NCI-H146 treated with DMSO at 0.1 percent for 48 hours (cell line): ENCODE data around the gene PRKAB1.
"Not testable (repeated sequence)": the region's sequence is repeated elsewhere in the genome, so short reads cannot be mapped to it uniquely, and the experiment has no call there.

Experiments used
- DNase-seq: peaks from one replicate; lab custom pipeline; 2025; ENCODE audit not compliant: unreplicated experiment; lab: John Stamatoyannopoulos, UW

PRKAB1 gene, protein sequence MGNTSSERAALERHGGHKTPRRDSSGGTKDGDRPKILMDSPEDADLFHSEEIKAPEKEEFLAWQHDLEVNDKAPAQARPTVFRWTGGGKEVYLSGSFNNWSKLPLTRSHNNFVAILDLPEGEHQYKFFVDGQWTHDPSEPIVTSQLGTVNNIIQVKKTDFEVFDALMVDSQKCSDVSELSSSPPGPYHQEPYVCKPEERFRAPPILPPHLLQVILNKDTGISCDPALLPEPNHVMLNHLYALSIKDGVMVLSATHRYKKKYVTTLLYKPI

DNA sequence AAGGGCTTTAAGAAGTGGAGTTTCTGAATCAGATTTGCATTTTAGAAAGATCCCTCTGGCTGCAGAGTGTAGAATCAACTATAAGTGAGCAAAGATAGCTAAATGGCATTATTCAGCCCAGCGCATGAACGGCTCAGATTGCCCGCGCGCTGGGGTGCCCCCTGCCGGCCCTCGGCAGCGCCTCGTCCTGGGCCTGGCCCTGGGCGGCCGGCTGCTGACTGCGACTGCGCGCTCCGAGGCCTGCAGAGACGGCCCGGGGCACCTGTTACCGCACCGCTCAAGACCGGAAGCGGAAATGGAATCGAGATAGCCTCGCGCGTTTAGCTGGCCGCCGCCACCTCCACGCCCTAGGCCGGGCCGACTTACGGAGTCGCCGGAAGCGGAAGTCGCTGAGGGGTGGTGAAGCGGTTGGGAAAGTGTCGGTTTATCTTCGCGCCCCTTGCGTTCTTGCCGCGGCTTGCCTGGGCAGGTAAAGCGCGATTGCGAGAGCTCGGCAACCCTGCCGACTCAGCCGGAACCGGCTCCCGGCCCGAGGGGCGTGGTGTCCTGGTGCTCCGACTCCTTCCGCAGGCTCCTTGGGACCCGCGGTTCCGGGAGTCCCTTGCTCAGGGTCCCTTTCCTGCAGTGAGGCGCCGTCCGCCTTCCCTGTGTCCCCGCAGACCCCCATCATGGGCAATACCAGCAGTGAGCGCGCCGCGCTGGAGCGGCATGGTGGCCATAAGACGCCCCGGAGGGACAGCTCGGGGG, at the start of gene PRKAB1:
Gene PRKAB1 (plus strand): TSS at position 557 of the 747 bp plus-strand sequence. CDS start 112 bp downstream, at position 669.
- peak; percentile 93 for DNase-seq

DNA sequence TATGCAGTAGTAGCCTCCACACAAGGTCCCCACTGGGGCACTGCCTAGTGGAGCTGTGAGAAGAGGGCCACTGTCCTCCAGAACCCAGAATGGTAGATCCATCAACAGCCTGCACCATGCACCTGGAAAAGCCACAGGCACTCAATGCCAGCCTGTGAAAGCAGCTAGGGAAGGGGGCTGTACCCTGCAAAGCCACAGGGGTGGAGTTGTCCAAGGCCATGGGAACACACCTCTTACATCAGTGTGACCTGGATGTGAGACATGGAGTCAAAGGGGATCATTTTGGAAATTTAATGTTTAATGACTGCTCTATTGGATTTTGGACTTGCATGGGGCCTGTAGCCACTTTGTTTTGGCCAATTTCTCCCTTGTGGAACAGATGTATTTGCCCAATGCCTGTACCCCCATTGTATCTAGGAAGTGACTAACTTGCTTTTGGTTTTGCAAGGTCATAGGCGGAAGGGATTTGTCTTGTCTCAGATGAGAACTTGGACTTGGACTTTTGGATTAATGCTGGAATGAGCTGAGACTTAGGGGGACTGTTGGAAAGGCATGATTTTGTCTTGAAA, 49.5 kb upstream of the PRKAB1 start:
- DNase-seq = not testable (repeated sequence)

DNA sequence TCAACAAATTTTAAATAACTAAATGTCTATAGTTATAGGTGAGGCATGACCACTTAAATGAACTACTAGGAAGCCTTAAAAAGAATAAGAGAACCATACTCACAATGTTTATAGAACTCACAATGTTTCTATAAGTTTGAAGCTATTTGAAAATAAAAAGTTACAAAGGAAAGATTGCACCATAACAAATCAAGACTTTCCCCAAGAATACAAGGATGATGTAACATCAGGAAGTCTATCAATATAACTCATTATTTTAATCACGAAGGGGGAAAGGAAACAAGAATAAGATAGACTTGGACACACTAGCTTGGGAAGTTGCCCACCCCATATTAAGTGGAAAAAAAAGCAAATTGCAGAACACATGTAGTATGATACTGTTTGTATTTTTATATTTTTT, 47.4 kb upstream of the PRKAB1 start:
- no peak for DNase-seq

DNA sequence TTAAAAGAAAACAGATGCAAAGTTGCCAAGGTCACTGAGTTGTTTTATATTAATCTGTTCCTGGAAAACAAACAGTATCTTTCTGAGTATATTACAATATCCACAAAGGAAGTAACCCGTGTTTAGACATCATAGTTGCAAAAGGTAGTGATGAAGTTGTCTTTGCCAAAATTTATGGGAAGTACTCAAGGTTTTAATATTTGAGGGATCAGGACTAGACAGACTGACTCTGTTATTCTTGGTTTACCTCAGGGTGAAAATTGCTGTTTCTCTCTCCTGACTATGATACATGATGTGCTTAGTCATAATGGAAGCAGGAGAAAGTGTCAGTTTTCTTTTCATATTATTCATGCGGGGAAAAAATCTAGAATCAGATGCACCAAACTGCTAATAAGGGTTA, 46.1 kb upstream of the PRKAB1 start:
- no peak for DNase-seq

DNA sequence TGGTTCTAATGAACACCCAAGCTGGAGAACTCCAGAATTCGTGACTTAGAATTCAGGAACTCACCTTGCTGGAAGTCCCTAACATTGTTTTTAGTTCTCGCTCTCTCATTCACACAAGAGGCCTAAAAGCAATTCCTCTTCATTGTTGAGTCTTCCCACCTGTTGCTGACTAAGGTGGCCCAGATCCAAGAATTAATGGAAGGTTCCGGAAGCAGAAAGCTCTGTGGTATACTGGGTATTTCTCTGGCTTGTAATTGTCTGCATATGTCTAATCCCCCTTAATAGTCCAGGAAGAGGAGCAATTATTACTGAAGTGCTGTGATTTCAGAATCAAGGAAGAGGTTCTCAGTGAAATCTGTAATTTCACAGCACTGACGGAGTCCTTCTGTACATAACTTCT, 43.0 kb upstream of the PRKAB1 start:
- DNase-seq = no peak

DNA sequence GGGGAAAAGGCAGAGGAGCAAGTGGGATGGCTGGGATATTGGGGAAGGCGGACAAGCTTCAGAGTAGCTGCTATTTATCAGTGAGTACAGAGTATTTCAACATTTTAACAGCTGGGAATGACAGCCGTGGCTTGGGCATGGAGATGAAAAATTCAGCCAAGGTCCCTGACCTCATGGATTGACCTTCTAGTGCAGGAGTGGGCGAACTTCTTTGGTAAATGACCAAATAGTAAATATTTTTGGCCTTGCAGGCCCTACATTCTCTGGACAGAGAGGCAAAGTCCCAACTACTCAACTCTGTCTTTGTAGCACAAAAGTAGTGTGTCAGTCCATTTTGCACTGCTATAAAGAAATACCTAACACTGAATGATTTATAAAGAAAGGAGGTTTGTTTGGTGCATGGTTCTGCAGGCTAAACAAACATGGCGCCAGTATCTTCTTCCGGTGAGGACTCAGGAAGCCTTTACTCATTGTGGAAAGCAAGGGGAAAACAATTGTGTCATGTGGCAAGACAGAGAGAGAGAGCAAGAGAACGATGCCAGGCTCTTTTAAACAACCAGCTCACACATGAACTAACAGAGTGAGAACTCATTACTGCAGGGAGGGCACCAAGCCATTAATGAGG, 40.8 kb upstream of the PRKAB1 start:
- no peak for DNase-seq

DNA sequence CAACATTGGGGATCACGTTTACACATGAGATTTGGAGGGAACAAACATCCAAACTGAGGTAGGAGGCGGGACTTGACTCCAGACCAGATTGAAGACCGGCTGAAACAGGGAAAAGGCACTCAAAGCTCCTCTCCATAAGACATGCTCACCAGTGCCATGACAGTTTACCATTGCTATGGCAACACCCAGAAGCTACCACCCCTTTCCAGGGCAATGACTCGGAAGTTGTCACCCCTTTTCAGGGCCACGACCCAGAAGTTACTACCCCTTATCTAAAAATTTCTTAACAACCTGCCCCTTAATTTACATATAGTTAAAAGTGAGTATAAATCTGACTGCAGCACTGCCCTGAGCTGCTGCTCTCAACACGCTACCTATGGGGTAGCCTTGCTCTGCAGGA, 40.2 kb upstream of the PRKAB1 start:
- DNase-seq = no peak

DNA sequence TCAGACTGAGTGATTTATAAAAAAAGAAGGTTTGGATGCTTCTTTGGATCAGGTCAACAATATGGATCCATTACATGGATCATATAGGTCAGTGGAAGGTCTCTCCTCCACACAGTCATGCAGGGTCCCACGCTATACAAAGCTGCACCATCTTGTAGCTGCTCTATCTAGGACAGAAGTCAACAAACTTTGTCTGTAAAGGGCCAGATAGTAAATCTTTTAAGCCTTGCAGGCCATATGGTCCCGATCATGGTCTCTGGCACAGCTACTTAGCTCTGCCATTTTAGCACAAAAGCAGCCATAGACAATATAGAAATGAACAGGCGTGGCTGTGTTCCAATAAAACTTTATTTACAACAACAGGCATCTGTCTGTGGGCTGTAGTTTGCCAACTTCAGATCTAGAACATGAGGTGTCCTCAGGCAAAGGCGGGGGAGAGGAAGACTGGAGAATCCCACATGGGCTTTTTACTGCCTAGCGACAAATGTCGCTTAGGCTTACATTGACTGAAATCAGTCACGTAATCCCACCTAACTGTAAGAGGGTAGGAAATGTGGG, 37.6 kb upstream of the PRKAB1 start:
- DNase-seq = no peak

DNA sequence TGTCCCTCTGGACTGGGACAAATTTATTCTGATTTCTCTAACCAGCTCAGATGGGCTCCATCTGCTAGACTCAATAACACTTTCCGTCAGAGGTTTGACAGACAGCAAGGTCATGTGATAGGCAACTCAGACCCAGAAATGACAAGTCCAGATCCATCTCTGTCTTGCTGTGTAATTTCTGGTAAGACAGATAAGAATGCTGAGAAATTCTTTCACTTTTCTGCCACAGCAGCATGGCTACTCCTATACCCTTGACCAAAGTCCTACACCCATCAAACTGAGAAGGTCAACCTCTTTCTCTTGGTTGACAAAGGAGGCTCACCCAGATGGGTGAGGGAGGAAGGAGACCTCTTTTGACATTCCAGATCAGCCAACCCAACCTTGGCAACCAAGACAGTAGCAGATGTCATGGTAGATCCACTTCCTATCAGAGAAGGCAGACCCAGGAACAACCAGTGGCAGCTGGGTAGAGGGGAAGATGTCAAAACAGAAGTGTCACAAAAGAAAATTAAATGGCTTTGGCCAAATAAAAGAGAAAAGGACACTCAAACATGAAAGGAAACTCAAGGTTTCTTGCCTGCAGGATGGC, 36.9 kb upstream of the PRKAB1 start:
- DNase-seq = no peak

DNA sequence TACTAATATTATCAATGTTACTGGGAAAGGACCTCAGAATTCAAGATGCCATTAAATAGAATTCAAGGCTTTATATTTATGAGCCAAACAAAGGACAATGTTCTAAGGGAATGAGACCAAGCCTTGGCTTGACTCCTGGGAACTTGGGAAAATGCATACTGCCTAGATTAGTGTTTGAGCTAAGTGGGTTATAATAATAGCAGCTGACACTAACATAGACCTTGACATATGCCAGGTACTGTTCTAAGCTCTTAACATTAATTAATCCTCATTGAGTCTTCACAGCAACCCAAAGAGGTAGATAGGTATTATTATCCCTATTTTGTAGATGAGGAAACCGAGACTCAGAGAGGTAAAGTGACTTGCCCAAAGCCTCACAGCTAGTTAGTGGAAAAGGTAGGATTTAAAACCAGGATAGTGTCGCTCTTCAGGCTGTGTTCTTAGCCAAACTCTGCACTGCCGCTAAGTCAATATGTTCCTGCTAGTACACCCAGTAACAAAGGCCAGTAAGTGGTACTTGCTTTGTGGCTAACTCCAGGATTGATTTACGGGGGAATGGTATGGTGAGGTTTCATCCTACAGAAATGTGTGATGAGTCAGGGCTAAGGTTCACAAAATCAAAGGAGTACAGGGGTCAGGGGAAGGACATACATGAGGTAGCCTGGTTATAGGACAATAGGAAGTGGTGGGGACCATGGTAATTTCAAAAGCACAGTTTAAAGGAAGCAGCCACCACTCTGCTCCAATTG, 35.8 kb upstream of the PRKAB1 start:
- DNase-seq = no peak

DNA sequence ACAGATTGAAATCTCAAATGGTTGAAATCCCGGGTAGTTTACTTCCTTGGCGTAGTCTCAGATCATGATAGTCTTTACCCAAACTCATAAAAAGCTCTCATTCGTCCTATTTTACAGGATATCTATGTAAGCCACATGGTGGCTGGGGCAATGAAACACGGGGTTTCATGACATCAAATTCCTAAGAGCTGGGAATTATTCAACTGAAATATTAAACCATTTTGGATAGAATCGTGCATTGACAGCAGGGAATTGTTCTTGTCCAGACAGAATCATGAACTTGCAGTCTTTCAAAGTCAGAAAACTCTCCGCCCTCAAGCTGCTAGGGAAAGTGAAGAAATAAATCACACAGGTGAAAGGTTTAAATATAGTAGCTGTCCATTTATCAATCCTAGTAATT, 33.2 kb upstream of the PRKAB1 start:
- DNase-seq = no peak

DNA sequence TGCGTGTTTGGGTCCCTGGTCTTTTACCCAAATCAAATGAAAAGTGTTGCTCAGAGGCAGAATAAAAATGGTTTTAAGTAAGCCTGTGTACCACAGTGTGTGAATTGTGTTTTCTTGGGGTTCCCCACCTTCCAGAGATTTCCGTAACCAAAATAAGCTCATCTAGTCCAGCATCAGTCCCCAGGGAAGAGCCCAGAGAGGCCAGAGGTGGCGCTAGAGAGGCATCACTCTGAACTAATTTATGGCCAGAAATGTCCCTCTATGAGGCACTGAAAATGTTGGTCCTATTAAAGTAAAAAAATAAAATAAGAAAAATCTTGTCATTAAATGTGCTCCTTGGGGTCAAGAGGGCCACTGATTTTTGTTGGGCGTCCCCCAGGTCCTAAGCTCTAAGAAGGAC, 24.9 kb upstream of the PRKAB1 start:
- DNase-seq = no peak

DNA sequence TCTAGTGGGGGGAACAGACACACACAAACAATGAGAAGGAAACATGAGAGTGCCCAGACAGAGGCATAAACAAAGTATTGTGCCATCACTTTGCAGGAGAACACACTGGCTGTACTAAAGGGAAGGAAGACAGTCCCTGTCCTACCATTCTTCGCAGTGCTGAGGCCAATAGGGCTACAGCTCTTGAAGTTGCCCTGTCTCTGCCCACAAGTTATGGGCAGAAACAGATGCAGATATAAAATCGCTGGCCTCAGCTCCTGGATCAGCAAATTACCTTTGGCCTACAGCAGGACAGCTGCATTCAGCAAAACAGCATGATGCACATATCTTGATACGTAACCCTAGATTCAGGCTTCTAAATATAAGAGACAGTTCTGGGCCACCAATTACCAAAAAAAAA, 23.0 kb upstream of the PRKAB1 start:
- no peak for DNase-seq

DNA sequence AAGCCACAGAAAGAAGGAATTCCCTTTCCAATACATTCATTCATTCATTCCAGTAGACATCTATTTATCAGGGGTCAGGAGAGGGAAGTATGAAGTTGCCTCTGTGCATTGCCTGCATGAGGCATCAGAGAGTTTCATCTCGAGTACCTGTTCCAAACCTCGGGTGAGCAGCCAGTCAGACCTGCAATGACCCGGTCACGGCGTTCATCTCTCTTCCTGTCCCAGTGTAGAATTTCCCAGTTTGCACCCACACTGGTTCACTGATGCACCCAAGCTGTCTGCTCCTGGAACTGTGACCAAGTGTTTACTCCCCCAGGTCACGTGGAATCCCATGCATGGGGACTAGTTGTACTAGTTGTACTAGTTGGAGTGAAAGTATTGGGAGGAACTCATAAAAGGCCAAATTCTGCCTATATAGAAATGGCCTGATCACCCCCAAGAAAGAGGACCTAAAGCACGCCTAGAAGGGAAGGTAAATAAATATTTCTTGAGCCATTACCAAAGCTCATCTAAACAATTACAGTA, 22.3 kb upstream of the PRKAB1 start:
- no peak for DNase-seq

DNA sequence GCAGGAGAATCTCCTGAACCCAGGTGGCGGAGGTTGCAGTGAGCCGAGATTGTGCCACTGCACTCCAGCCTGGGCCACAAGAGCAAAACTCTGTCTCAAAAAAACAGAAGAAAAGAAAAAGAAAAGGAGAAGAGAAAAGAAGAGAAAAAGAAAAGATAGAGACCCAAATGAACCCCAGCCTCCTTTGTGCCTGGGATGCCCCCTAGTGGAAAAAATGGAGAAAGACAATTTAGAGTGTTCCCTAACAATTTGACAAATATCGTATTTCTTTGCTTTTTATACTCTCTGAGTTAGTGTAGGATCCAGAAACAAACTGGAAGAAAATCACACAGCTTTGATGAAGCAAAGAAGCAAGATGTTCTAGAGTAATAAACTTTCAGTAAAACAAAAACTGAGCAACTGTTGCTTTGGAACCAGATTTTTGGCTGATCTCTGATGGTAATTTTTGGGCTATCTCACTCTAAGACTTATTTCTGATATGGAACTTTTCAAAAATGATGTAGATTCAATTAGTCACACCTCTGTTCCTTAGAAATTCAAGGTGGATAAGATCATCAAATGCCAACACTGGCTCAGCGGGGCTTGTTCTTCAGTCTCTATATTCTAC, 18.6 kb upstream of the PRKAB1 start:
- DNase-seq = no peak

DNA sequence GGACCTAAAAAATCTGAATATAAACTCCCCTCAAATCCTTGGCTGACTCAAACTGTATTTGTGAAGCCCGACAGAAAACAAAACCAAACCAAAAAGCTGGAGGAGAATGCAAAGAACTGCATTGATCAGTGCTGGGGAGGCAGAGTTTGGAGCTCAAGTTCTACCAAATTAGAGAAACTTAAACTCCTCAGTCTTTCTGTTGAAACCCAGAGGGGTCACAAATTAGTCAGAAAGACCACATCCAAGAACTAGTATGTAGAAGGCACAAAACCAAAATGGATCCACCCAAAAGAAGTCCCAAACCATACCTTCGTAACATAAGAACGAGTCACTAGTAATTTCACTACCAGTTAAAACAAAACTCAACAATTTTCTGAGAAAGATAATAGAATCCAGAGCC, 15.3 kb upstream of the PRKAB1 start:
- DNase-seq = no peak

DNA sequence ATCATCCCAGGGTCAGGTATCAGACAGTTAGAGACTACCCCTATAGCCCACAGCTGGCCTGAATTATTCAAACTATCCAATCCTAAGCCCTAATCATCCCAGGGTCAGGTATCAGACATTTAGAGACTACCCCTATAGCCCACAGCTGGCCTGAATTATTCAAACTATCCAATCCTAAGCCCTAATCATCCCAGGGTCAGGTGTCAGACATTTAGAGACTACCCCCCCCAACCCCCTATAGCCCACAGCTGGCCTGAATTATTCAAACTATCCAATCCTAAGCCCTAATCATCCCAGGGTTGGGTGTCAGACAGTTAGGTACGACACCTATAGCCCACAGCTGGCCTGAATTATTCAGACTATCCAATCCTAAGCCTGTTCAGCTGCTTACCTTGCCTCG, 10.9 kb upstream of the PRKAB1 start:
- not testable (repeated sequence) for DNase-seq

DNA sequence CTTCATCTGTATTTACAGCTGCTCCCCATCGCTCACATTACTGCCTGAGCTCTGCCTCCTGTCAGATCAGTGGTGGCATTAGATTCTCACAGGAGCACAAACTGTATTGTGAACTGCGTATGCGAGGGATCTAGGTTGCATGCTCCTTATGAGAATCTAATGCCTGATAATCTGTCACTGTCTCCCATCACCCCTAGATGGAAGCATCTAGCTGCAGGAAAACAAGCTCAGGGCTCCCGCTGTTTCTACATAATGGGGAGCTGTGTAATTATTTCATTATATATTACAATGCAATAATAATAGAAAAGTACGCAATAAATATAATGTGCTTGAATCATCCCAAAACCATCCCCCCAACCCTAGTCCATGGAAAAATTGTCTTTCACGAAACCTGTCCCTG, 9.8 kb upstream of the PRKAB1 start:
- DNase-seq = not testable (repeated sequence)

DNA sequence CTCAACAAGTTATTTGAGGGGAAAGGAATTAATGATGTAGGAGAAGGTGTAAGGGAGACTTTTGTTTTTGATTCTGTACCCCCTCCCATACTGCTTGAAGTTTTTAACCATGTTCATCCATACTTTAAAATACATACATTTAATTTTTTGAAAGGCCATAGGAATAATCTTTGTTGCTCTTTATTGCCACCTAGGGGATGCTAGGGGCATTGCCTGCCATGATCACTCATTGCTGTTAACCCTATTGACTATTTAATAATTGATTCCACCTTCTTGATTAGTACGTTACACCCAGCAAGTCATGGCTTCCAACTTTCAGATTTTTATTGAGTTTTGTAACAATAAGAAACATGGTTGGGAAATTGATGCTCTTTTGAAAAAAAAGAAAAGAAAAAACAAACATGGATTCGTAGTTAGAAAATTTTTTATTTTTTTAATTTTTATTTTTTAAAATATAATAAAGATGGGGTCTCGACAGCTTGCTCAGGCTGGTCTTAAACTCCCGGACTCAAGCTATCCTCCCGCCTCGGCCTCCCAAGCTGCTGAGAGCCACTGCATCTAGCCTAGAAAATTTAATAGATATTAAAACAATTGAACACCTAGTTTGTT, 8.5 kb upstream of the PRKAB1 start:
- peak; percentile 23 for DNase-seq
